DOHH2 (cell line): Measurements from ENCODE around the gene SPR.

Experiments used
- H3F3A ChIP-seq: fragments of 200-600 bp; sonication (generic), shearing (Covaris generic); 2 replicates; pipeline ENCODE4 v1.6.0; 2016; ENCODE audit warnings: antibody characterized with exemption, mild to moderate bottlenecking; ENCODE audit not compliant: control insufficient read depth, insufficient read depth
- H3K27ac ChIP-seq: fragments of 200-600 bp; sonication (generic); 2 replicates; pipeline ENCODE4 v1.5.1; 2014; ENCODE audit warnings: low read depth, mild to moderate bottlenecking, low read length, moderate library complexity
- H3K27me3 ChIP-seq: fragments of 200-600 bp; sonication (generic); 2 replicates; pipeline ENCODE4 v1.6.1; 2014; ENCODE audit warnings: mild to moderate bottlenecking, low read length, mixed read lengths; ENCODE audit not compliant: control insufficient read depth
- H3K36me3 ChIP-seq: fragments of 200-600 bp; sonication (generic); 2 replicates; pipeline ENCODE4 v1.6.1; 2014; ENCODE audit warnings: mild to moderate bottlenecking, low read length, moderate library complexity, mixed read lengths; ENCODE audit not compliant: control insufficient read depth
- H3K4me1 ChIP-seq: fragments of 200-600 bp; sonication (generic); 2 replicates; pipeline ENCODE4 v1.6.1; 2014; ENCODE audit warnings: mild to moderate bottlenecking, low read length, mixed read lengths; ENCODE audit not compliant: control insufficient read depth
- H3K4me2 ChIP-seq: fragments of 200-600 bp; sonication (generic); 2 replicates; pipeline ENCODE4 v1.6.0; 2014; ENCODE audit warnings: mild to moderate bottlenecking, low read length, moderate library complexity
- H3K4me3 ChIP-seq: fragments of 200-600 bp; sonication (generic); 2 replicates; pipeline ENCODE4 v1.5.1; 2014; ENCODE audit warnings: mild to moderate bottlenecking, low read length, mixed read lengths
- H3K79me2 ChIP-seq: fragments of 200-600 bp; sonication (generic); 2 replicates; pipeline ENCODE4 v1.6.1; 2014; ENCODE audit warnings: mild to moderate bottlenecking, low read length, mixed read lengths; ENCODE audit not compliant: control insufficient read depth
- H3K9me2 ChIP-seq: fragments of 200-600 bp; sonication (generic); replicated peaks from 2 replicates; pipeline ENCODE4 v1.6.1; 2014; ENCODE audit warnings: mild to moderate bottlenecking, low read length, mixed read lengths; ENCODE audit not compliant: control insufficient read depth
- H3K9me3 ChIP-seq: fragments of 200-600 bp; sonication (generic); 2 replicates; pipeline ENCODE4 v1.6.1; 2014; ENCODE audit warnings: antibody characterized with exemption, low read length, mixed read lengths; ENCODE audit not compliant: control insufficient read depth, insufficient read depth
- H4K20me1 ChIP-seq: fragments of 200-600 bp; sonication (generic); 2 replicates; pipeline ENCODE4 v1.6.0; 2014; ENCODE audit warnings: low read depth, mild to moderate bottlenecking, antibody characterized with exemption, low read length, moderate library complexity; ENCODE audit not compliant: control insufficient read depth, insufficient read depth
- EZH2phosphoT487 ChIP-seq: fragments of 200-600 bp; sonication (generic); IDR thresholded peaks from 2 replicates; pipeline ENCODE4 v1.6.1; 2017; ENCODE audit warnings: borderline replicate concordance, mild to moderate bottlenecking, antibody characterized with exemption, low read length, moderate library complexity, mixed read lengths
- TF ChIP-seq, protein P1 (sequence below): fragments of 200-600 bp; sonication (generic); IDR thresholded peaks from one replicate; pipeline ENCODE4 v1.5.1; 2014; ENCODE audit warnings: antibody characterized with exemption, mild to moderate bottlenecking, low read depth, low read length; ENCODE audit not compliant: poor library complexity, severe bottlenecking

The SPR gene

DNA sequence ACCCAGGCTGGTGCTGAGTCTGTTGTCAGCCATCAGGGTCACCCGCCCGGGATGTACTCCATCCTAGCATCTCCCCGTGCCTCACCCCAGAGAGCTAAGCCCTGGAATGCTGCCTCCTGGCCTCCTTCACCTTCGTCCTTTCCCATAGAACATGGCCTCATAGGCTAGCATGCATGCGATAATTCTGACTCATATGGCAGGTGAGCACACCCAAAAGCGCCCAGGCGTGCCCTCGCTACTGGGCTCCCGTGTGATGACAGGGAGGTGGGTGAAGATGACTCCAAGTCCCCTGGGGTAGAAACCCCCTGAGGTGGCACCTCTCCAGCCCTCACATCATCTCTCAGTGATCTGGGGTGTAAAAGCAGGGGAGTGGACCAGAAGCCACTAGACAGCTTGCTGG, 7.3 kb downstream of the SPR start:
- TF ChIP-seq EZH2phosphoT487 = no peak
- TF ChIP-seq, protein P1, sequence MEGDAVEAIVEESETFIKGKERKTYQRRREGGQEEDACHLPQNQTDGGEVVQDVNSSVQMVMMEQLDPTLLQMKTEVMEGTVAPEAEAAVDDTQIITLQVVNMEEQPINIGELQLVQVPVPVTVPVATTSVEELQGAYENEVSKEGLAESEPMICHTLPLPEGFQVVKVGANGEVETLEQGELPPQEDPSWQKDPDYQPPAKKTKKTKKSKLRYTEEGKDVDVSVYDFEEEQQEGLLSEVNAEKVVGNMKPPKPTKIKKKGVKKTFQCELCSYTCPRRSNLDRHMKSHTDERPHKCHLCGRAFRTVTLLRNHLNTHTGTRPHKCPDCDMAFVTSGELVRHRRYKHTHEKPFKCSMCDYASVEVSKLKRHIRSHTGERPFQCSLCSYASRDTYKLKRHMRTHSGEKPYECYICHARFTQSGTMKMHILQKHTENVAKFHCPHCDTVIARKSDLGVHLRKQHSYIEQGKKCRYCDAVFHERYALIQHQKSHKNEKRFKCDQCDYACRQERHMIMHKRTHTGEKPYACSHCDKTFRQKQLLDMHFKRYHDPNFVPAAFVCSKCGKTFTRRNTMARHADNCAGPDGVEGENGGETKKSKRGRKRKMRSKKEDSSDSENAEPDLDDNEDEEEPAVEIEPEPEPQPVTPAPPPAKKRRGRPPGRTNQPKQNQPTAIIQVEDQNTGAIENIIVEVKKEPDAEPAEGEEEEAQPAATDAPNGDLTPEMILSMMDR = no peak
- H3K27me3 ChIP-seq = peaks cover 25% of the 10 kb centered on the region
- peaks cover 7% of the 10 kb centered on the region; the same call in 1 of the 2 replicates for H3K4me1 ChIP-seq
- H3K9me3 ChIP-seq = no peaks in the 10 kb centered on the region
- no peaks in the 10 kb centered on the region for H3K36me3 ChIP-seq
- H3K27ac ChIP-seq = no peak overlapping the region
- H3K79me2 ChIP-seq = no peaks in the 10 kb centered on the region
- no peaks in the 10 kb centered on the region for H3F3A ChIP-seq
- no peaks in the 10 kb centered on the region for H4K20me1 ChIP-seq
- H3K4me3 ChIP-seq = no peak overlapping the region
- no peaks in the 10 kb centered on the region for H3K9me2 ChIP-seq
- H3K4me2 ChIP-seq = no peak overlapping the region

DNA sequence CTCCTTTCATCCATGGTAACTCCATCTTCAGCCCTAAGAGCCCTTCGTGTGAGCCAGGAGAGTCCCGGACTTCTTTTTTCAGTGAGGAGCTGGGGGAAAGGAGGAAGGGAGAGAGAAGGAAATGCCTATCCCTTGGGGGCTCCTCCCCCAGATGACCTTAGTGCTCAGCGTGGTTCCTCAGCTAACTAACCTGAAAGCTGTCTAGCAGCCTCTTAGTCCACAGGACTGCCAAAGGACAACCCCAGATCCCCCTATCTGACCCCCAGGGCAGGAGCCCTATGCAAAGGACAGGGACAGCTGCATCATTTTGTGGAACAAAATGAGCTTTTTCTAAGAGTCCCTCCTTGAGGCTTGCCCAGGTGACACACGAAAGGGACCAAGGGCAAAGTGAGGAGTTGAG, 7.9 kb downstream of the SPR start:
- Histone ChIP-seq H3K36me3 (no peaks in the 10 kb centered on the region), H3K4me1 (peaks cover 7% of the 10 kb centered on the region; the same call in 1 of the 2 replicates), H3K27me3 (peaks cover 25% of the 10 kb centered on the region), H3F3A (no peaks in the 10 kb centered on the region), H3K9me3 (no peaks in the 10 kb centered on the region), H3K4me3 (no peak overlapping the region), H4K20me1 (no peaks in the 10 kb centered on the region), H3K27ac (no peak overlapping the region), H3K79me2 (no peaks in the 10 kb centered on the region), H3K9me2 (no peaks in the 10 kb centered on the region), H3K4me2 (no peak overlapping the region)
- TF ChIP-seq EZH2phosphoT487 = no peak
- TF ChIP-seq, protein P1 = no peak

DNA sequence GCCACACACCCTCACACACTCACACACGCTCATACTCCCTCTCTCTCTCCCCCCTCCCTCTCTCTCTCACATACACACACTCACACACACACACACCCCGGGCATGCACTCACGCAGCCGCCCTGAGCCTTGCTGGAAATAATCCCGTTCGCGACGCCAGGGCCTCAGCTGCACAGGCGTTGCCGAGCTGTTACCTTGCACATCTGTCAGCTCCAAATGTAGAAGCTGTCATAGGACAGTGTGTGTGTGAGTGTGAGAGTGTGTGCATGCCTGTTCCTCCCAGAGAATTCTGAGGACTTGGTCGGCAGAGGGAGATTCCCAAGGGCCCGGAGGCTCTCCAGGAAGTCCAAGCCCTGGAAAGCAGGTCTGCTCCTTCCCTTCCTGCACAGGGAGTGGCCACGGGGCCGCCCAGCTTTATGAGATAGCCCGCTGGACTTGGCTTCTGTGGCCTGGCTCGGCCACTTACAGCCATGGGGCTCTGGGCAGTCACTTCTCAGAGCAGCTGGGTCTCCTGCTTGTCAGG, 8.6 kb downstream of the SPR start:
- H3K4me2 ChIP-seq = no peak overlapping the region
- peaks cover 7% of the 10 kb centered on the region; the same call in 1 of the 2 replicates for H3K4me1 ChIP-seq
- H4K20me1 ChIP-seq = no peaks in the 10 kb centered on the region
- H3F3A ChIP-seq = no peaks in the 10 kb centered on the region
- H3K9me3 ChIP-seq = no peaks in the 10 kb centered on the region
- H3K27ac ChIP-seq = no peak overlapping the region
- no peaks in the 10 kb centered on the region for H3K9me2 ChIP-seq
- H3K36me3 ChIP-seq = no peaks in the 10 kb centered on the region
- peaks cover 25% of the 10 kb centered on the region for H3K27me3 ChIP-seq
- no peaks in the 10 kb centered on the region for H3K79me2 ChIP-seq
- TF ChIP-seq, protein P1 = no peak
- no peak for TF ChIP-seq EZH2phosphoT487
- H3K4me3 ChIP-seq = no peak overlapping the region
